Measurements from ENCODE around the gene XRCC5. TPM values are rescaled to one million over a fixed set of nuclear protein-coding genes. Genes with fewer than 3 reads are reported as not detected.

XRCC5 gene
- total and polyA plus RNA-seq, 2 of the 8 experiments (the other 6 are each of a cell fraction or from before 2014, with no cell fraction given) = 308 to 644 TPM

DNA sequence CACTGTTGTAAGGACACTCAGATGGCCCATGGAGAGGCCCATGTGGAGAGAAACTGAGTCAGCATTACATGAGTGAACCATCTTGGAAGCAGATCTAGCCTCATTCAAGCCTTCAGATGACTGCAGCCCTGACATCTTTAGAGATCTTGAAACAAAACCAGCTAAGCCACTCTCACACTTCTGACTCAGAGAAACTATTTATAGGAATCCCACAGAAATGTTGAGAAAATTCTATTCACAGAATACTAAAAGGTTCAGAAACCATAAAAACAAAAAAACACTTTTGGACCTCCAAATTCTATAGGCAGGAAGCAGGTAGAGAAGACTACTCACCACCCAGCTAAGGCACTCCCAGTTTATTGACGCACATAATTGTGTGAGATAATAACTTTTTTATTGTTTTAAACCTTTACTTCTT lies 18.8 kb upstream of the XRCC5 start:
- H3K4me1 ChIP-seq (replicated peaks in 1 of 4; ENCODE audit: control insufficient read depth in 3 of 4, insufficient read depth in 4 of 4, low read length in 3 of 4) = no peaks in the 10 kb centered on the region

More for the DNA sequence above, 18.8 kb upstream of the XRCC5 start:
- no peak overlapping the region for H4K91ac ChIP-seq (replicated peaks; ENCODE audit: insufficient read length, low read length)
- H3K9ac ChIP-seq (replicated peaks in 1 of 4; ENCODE audit: extremely low read depth in 1 of 4, low read depth in 3 of 4, low read length in 3 of 4) = no peak overlapping the region
- H3K4me3 ChIP-seq (ENCODE audit: extremely low read depth in 1 of 4, insufficient read depth in 2 of 4, low read depth in 3 of 4, low read length in 4 of 4) = no peak overlapping the region
- no peaks in the 10 kb centered on the region for H3K79me2 ChIP-seq (ENCODE audit: control insufficient read depth in 1 of 2, insufficient read depth in 2 of 2, low read length in 2 of 2)
- no peak overlapping the region for H2BK20ac ChIP-seq (ENCODE audit: low read length)
- H2BK120ac ChIP-seq (replicated peaks; ENCODE audit: low read depth, low read length) = no peak overlapping the region
- no peak overlapping the region for H2AFZ ChIP-seq (ENCODE audit: low read length)
- ChIA-PET POLR2A (ENCODE audit: partially characterized antibody) (interaction anchor here (0.8 to 1.5 kb wide), 3 partner anchors 9 to 14 kb away, joined by 3 to 4 read pairs (median 3); partner anchors contain the start of genes PECR and TMEM169), CTCF (ENCODE audit: partially characterized antibody) (interaction anchor here (0.9 to 1.6 kb wide), 3 partner anchors 17 to 119 kb away, joined by 3 to 5 read pairs (median 3); no protein-coding TSS in a partner anchor)
- no peak overlapping the region for H2BK12ac ChIP-seq (ENCODE audit: low read depth, low read length)
- no peak overlapping the region for H3K4ac ChIP-seq (replicated peaks; ENCODE audit: insufficient read length, low read depth, low read length)
- TF ChIP-seq ZNF274 (IDR thresholded peaks at IDR 0.05; ENCODE audit: borderline replicate concordance, extremely low read depth, low read length) (no peak), CBX5 (IDR thresholded peaks at IDR 0.05; ENCODE audit: low read depth, low read length) (no peak), EP300 (IDR thresholded peaks at IDR 0.05; ENCODE audit: borderline replicate concordance in 1 of 2, low read depth in 2 of 2, low read length in 2 of 2) (no peak), YY1 (IDR thresholded peaks at IDR 0.05; ENCODE audit: low read depth, low read length) (no peak), RXRA (IDR thresholded peaks at IDR 0.05; ENCODE audit: insufficient read depth, low read depth, low read length) (no peak), SIX5 (IDR thresholded peaks at IDR 0.05; ENCODE audit: low read depth, low read length) (no peak), BRCA1 (IDR thresholded peaks at IDR 0.05; ENCODE audit: low read depth, low read length) (no peak), CHD1 (IDR thresholded peaks at IDR 0.05; ENCODE audit: low read depth, low read length) (no peak)
- TF ChIP-seq, protein P1, sequence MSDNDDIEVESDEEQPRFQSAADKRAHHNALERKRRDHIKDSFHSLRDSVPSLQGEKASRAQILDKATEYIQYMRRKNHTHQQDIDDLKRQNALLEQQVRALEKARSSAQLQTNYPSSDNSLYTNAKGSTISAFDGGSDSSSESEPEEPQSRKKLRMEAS (IDR thresholded peaks at IDR 0.05) = no peak
- H3K23me2 ChIP-seq (ENCODE audit: low read depth, low read length) = no peaks in the 10 kb centered on the region
- no peak overlapping the region for H3K23ac ChIP-seq (ENCODE audit: insufficient read length)
- no peaks in the 10 kb centered on the region for H3K27me3 ChIP-seq (replicated peaks in 1 of 4; ENCODE audit: control insufficient read depth in 3 of 4, extremely low read depth in 1 of 4, insufficient read depth in 3 of 4, low read length in 3 of 4)
- DNase-seq (ENCODE audit: low read depth in 1 of 2, low spot score in 2 of 2) (no peak), FAIRE-seq (no peak)
- no peak overlapping the region for H3K18ac ChIP-seq (ENCODE audit: extremely low read depth, low read length)
- WGBS, 2 experiments (ENCODE audit: extremely low coverage in 1 of 2, insufficient coverage in 1 of 2, insufficient read length in 1 of 2, insufficient replicate concordance in 2 of 2, low coverage in 1 of 2, low lambda C conversion rate in 2 of 2, missing lambda C conversion rate in 1 of 2) = 95% methylated on average over 1 of the region's 1 CpG; no CpG with 5 or more reads in 1 of the 2 experiments
- no peak overlapping the region for H4K8ac ChIP-seq (ENCODE audit: extremely low read depth, insufficient read depth, low read length)
- H3K56ac ChIP-seq (replicated peaks; ENCODE audit: insufficient read length, low read depth, low read length) = no peak overlapping the region
- no peak overlapping the region for H2BK15ac ChIP-seq (ENCODE audit: low read length)
- H3K36me3 ChIP-seq (ENCODE audit: control insufficient read depth in 2 of 4, insufficient read depth in 4 of 4, low read length in 3 of 4) = no peaks in the 10 kb centered on the region
- no peak overlapping the region for H2AK5ac ChIP-seq (ENCODE audit: low read depth, low read length)
- H3K27ac ChIP-seq (ENCODE audit: low read depth, low read length) = no peak overlapping the region
- H3K14ac ChIP-seq (ENCODE audit: insufficient read length) = no peak overlapping the region
- no peak overlapping the region for H2BK5ac ChIP-seq (ENCODE audit: low read depth, low read length)
- H4K20me1 ChIP-seq (replicated peaks in 1 of 2; ENCODE audit: control insufficient read depth in 1 of 2, insufficient read depth in 2 of 2, low read length in 2 of 2) = no peaks in the 10 kb centered on the region
- H3K79me1 ChIP-seq (ENCODE audit: low read depth, low read length) = no peaks in the 10 kb centered on the region
- H3K4me2 ChIP-seq (ENCODE audit: insufficient read depth in 1 of 2, low read depth in 2 of 2, low read length in 2 of 2) = no peak overlapping the region
- H3K9me3 ChIP-seq (ENCODE audit: insufficient read depth in 2 of 2, low read depth in 1 of 2, low read length in 1 of 2) = no peaks in the 10 kb centered on the region
- H4K5ac ChIP-seq (ENCODE audit: insufficient read length, low read depth, low read length) = no peak overlapping the region

Measured in H1 (cell line).